OCI-LY1 (cell line): ENCODE measurements around the gene CYP2W1.

ENCODE experiments used
- CTCF ChIP-seq: fragments of 200-600 bp; sonication (generic), shearing (Covaris generic); IDR thresholded peaks from 2 replicates; pipeline ENCODE4 v1.5.1; 2017; ENCODE audit warnings: mild to moderate bottlenecking, antibody characterized with exemption, low read length, moderate library complexity, mixed read lengths
- EZH2 ChIP-seq: fragments of 200-600 bp; sonication (generic), shearing (Covaris generic); IDR thresholded peaks from 2 replicates; pipeline ENCODE4 v1.8.0; 2017; ENCODE audit warnings: borderline replicate concordance, mixed run types, mild to moderate bottlenecking, antibody characterized with exemption, low read length, moderate library complexity, mixed read lengths

GRCh38 chr7:956031-956430 is 26.9 kb upstream of the CYP2W1 start:
- TF ChIP-seq CTCF: no peak
- TF ChIP-seq EZH2: no peak
